ENCODE data around the gene PLN. TPM values are rescaled to one million over a fixed set of nuclear protein-coding genes. Genes with fewer than 3 reads are reported as not detected.

Gene PLN
- total RNA-seq, 1 experiment from 2014 or later = 0.45 TPM

DNA sequence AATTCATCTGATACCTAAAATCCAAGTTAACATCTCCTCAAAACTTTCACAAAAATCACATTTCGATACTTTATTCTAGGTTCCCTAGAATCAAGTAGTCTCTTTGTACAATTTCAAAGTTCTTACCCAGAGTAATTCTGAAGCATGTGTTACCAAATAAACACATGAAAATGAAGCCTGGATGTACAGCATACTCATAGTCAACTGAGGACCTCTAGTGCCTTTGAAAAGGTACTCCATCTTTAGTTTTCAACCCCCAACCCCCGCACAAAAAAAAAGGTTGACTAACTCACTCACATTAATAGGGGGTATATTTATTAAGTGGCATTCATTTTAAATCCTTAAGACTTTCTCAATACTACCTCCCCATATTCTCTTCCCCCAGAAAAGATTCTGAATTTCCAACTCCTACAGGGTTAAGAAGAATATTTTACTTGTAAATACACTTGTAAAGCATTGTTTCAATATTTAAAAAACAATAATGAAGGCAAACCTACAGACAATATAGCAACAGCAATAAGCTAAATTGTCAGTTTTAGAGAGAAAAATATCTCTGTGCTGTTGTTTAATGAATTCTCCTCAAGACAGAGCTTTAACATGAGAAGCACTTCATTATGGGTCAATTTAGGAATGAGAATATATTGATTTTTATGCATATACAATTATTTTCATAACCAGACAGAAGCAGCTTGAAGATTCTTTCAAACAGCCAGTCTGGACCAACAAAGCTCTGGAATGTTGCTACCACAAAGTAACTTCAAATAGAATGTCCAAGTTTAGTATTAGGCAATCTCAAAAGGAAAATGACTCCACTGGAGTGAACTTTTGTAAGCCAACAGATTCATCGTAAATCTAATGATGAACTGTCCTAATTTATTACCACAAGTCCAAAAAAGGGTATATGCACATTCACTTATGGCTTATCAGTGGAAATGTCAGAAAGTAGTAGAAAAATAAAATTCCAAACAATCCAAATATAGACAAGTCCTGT, 3.3 kb downstream of the PLN start:
- H3K36me3 ChIP-seq = no peaks in the 10 kb centered on the region
- peaks cover 9% of the 10 kb centered on the region; the same call in 1 of the 2 replicates for H3K4me1 ChIP-seq
- no peaks in the 10 kb centered on the region for H3K27me3 ChIP-seq
- no peak overlapping the region for H3K4me3 ChIP-seq
- no peaks in the 10 kb centered on the region for H3K9me3 ChIP-seq (replicated peaks)
- peak; percentile 24 to 72 for DNase-seq
- H3K27ac ChIP-seq = peak overlapping the region; percentile 4; the same call in 1 of the 2 replicates

DNA sequence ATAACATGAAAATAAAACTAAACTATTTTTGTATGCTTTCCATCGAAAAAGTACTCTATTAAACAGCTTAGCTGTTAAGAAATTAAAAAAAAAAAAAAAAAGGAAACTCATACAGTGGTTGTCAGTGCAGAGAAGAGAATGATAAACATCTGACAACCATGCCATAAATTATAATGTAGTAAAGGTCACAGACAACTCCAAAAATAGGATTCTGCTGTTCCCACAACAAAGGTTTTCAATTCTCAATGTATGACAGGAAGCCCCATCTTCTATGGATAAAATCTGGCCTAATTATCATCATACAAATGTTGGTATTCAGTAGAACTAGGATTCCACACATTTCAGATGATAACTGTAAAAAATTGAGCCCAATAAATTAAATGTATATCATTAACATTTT, 5.0 kb downstream of the PLN start:
- H3K4me3 ChIP-seq = no peak overlapping the region

GRCh38 chr6:118554698-118555097, 6.6 kb downstream of the PLN start:
- peaks cover 10% of the 10 kb centered on the region; the same call in 1 of the 2 replicates for H3K4me1 ChIP-seq
- H3K4me3 ChIP-seq = no peak overlapping the region
- H3K9me3 ChIP-seq (replicated peaks) = no peaks in the 10 kb centered on the region
- H3K27me3 ChIP-seq = no peaks in the 10 kb centered on the region
- no peak overlapping the region for H3K27ac ChIP-seq
- DNase-seq = no peak
- 0 out of 2 replicates have a peak, but pooled peaks cover under 1% of the 10 kb centered on the region for H3K36me3 ChIP-seq

More for the DNA sequence above, 5.0 kb downstream of the PLN start:
- no peaks in the 10 kb centered on the region for H3K36me3 ChIP-seq
- H3K4me1 ChIP-seq = peaks cover 9% of the 10 kb centered on the region; the same call in 1 of the 2 replicates
- H3K9me3 ChIP-seq (replicated peaks) = no peaks in the 10 kb centered on the region
- H3K27ac ChIP-seq = no peak overlapping the region
- H3K27me3 ChIP-seq = no peaks in the 10 kb centered on the region
- DNase-seq = no peak

DNA sequence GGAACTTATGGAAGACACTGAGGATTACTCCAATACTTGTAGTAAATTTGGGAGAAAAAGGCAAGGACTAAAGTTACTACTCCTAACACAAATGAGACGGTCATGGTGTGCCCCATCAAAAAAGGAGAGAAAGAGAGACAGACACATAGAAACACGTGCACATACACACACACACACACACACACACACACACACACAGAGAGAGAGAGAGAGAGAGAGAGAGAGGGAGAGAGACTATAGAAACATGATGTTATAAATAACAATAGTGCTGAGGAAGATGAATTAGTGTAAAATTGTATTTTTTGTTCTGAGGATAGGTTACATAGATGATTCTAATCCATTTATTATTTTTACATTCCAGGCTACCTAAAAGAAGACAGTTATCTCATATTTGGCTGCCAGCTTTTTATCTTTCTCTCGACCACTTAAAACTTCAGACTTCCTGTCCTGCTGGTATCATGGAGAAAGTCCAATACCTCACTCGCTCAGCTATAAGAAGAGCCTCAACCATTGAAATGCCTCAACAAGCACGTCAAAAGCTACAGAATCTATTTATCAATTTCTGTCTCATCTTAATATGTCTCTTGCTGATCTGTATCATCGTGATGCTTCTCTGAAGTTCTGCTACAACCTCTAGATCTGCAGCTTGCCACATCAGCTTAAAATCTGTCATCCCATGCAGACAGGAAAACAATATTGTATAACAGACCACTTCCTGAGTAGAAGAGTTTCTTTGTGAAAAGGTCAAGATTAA, 10.5 kb downstream of the PLN start:
- Histone ChIP-seq H3K36me3 (0 out of 2 replicates have a peak, but pooled peaks cover 3% of the 10 kb centered on the region), H3K27me3 (no peaks in the 10 kb centered on the region), H3K4me1 (0 out of 2 replicates have a peak, but pooled peaks cover 3% of the 10 kb centered on the region), H3K27ac (no peak overlapping the region), H3K4me3 (no peak overlapping the region), H3K9me3 (replicated peaks) (no peaks in the 10 kb centered on the region)
- DNase-seq = no peak

GRCh38 chr6:118559659-118560058, 11.6 kb downstream of the PLN start:
- no peak overlapping the region for H3K27ac ChIP-seq
- H3K4me3 ChIP-seq = no peak overlapping the region
- no peaks in the 10 kb centered on the region for H3K27me3 ChIP-seq
- DNase-seq = no peak
- peaks cover 5% of the 10 kb centered on the region; the same call in 1 of the 2 replicates for H3K36me3 ChIP-seq
- H3K9me3 ChIP-seq (replicated peaks) = no peaks in the 10 kb centered on the region
- 0 out of 2 replicates have a peak, but pooled peaks cover 3% of the 10 kb centered on the region for H3K4me1 ChIP-seq

DNA sequence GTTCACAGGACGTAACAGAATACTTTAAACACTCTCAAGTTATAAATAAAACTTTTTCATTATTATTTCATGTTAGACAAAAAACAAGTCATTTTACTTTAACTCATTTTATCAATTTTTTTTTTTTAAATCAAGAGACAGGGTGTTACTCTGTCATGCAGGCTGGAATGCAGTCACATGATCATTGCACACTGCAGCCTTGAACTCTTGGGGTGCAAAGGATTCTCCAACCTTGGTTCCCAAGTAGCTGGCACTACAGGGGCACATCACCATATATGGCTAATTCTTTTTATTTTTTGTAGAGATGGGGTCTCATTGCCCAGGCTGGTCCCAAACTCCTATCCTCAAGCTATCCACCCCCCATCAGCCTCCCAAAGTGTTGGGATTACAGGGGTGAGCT, 14.2 kb downstream of the PLN start:
- Histone ChIP-seq H3K9me3 (replicated peaks) (no peaks in the 10 kb centered on the region), H3K4me1 (0 out of 2 replicates have a peak, but pooled peaks cover 3% of the 10 kb centered on the region), H3K27me3 (no peaks in the 10 kb centered on the region), H3K27ac (no peak overlapping the region), H3K36me3 (peaks cover 12% of the 10 kb centered on the region; the same call in 1 of the 2 replicates), H3K4me3 (no peak overlapping the region)
- no peak for DNase-seq

GRCh38 chr6:118562959-118563358, 14.9 kb downstream of the PLN start:
- Histone ChIP-seq H3K4me3 (no peak overlapping the region), H3K27ac (no peak overlapping the region), H3K9me3 (replicated peaks) (no peaks in the 10 kb centered on the region), H3K27me3 (no peaks in the 10 kb centered on the region), H3K4me1 (0 out of 2 replicates have a peak, but pooled peaks cover 3% of the 10 kb centered on the region), H3K36me3 (peaks cover 12% of the 10 kb centered on the region; the same call in 1 of the 2 replicates)
- no peak for DNase-seq

DNA sequence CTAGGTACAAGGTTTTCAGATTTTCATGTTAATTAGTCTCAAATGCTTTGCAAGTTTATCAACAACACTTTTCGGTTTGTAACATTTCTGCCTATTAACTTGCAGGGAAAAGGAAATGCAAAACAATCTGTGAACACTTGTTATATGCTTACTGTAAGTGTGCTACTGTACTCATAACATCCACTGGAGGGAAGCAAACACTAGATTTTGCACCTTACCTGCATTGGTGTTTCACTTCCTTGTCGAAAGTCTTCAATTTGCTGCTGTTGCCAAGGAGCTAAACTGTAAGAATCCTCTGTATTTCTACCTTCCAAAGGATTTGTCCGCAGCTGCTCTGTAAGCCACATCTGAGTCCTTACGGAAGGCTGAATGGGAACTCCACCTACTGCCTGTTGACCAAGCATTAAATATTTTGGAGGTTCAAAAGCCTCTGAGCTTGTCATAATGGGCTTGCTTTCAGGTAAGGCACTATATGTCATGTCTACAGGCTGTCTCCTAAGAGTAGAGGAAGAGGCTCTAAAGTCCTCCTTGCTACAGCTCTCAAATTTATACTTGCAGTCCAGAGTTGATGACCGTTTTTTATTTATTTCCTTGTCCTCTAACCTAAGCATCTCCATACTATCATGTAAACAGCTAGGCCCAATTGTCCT, 17.3 kb downstream of the PLN start:
- H3K27ac ChIP-seq = no peak overlapping the region
- H3K27me3 ChIP-seq = no peaks in the 10 kb centered on the region
- DNase-seq = peak in 1 of 2 experiments; percentile 41
- H3K4me1 ChIP-seq = no peaks in the 10 kb centered on the region
- no peak overlapping the region for H3K4me3 ChIP-seq
- H3K9me3 ChIP-seq (replicated peaks) = no peaks in the 10 kb centered on the region
- H3K36me3 ChIP-seq = peaks cover 9% of the 10 kb centered on the region; the same call in 1 of the 2 replicates

DNA sequence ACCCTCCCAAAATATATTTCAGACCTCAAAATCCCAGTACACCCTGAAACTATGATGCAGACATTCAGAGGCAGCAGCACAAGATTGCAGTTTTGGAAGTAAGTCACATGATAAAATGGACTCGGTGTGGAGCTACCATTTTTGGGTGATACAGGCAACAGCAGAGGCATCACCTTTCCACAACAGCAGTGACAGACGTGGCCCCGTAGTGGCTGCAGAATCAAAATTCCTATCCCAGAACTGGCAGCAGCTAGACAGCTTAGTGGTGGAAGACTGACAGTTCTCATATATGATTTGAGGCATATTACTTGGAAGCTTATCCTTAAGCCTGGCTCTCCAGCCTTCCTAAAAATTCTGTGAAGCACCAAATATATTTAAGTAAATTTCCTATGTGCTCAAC, 19.9 kb downstream of the PLN start:
- no peak for DNase-seq
- Histone ChIP-seq H3K4me3 (no peak overlapping the region), H3K27ac (no peak overlapping the region), H3K36me3 (peaks cover 9% of the 10 kb centered on the region; the same call in 1 of the 2 replicates), H3K9me3 (replicated peaks) (no peaks in the 10 kb centered on the region), H3K27me3 (no peaks in the 10 kb centered on the region), H3K4me1 (peaks cover 6% of the 10 kb centered on the region; the same call in 1 of the 2 replicates)

GRCh38 chr6:118569498-118569897, 21.4 kb downstream of the PLN start:
- Histone ChIP-seq H3K9me3 (replicated peaks) (peaks cover 9% of the 10 kb centered on the region), H3K36me3 (peaks cover 10% of the 10 kb centered on the region), H3K27me3 (no peaks in the 10 kb centered on the region), H3K4me3 (no peak overlapping the region), H3K27ac (no peak overlapping the region), H3K4me1 (peaks cover 6% of the 10 kb centered on the region; the same call in 1 of the 2 replicates)
- DNase-seq = no peak

DNA sequence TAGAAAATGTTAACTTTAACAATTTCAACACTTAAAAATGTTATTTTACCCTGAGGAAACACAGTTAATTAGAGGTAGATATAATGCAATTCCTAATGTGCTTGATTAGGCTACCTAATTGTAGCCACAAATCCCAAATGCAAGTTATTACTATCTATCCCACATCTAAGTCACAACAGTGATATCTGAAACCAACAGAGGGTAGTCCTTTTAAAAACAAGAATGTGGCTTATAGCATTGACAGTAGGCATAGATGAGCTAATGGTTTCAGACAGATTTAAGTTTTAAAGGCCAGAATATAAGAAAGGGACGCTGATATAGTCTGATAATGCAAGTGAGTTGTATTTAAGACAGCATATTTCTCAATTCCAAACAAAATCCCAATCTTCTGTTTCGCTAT, 23.0 kb downstream of the PLN start:
- no peak overlapping the region for H3K27ac ChIP-seq
- H3K27me3 ChIP-seq = no peaks in the 10 kb centered on the region
- H3K4me1 ChIP-seq = peaks cover 6% of the 10 kb centered on the region; the same call in 1 of the 2 replicates
- no peak overlapping the region for H3K4me3 ChIP-seq
- DNase-seq = peak in 1 of 2 experiments; percentile 13
- H3K9me3 ChIP-seq (replicated peaks) = peaks cover 9% of the 10 kb centered on the region
- peaks cover 8% of the 10 kb centered on the region for H3K36me3 ChIP-seq

DNA sequence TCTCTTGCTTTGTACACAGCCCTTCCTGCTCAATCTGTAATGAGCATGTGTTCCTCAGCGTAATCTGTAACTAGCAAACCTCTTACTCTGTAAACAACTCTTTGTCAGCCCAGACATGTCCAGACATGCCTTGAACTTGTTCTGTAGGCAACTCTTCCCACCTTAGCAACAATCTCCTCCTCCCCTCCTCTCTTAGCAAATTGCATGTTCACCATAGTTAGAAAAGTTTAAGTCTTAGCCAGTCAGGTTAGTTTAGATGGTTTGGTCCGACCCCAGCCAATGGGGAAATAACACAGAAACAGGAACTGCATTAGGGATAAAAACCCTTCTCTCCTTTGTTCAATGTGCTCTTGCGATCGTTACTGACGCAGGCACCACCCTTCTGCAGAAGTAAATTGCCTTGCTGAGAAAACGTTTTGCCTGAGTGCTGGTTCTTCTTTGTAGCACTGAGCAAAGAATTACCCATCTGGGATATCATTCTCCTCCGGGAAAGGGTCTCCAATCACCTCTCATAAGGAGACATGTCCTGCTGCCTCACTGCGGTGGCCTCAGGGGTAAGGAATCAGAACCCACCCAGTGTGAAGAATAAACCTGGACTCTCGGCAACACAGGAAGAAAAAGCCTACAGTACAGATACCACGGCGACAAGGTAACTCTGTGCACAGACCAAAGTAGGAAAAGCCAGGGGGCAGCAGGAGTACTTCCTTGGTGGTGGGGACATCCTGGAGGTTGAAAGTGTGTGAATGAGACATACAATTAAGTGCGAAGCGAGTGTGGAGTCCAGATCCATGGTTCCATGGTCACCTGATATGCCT, 26.2 kb downstream of the PLN start:
- Histone ChIP-seq H3K4me3 (no peak overlapping the region), H3K4me1 (peaks cover 6% of the 10 kb centered on the region; the same call in 1 of the 2 replicates), H3K27ac (no peak overlapping the region), H3K27me3 (no peaks in the 10 kb centered on the region), H3K36me3 (peaks cover 8% of the 10 kb centered on the region), H3K9me3 (replicated peaks) (peaks cover 13% of the 10 kb centered on the region)
- DNase-seq = no peak

- no peak for DNase-seq
- H3K27ac ChIP-seq = no peak overlapping the region
- no peak overlapping the region for H3K4me3 ChIP-seq
- no peaks in the 10 kb centered on the region for H3K27me3 ChIP-seq
- H3K9me3 ChIP-seq (replicated peaks) = peaks cover 13% of the 10 kb centered on the region
- peaks cover 8% of the 10 kb centered on the region for H3K36me3 ChIP-seq
- H3K4me1 ChIP-seq = no peaks in the 10 kb centered on the region
Measured at GRCh38 chr6:118577972-118578371, 29.9 kb downstream of the PLN start.
